AG09309 (cell line): ENCODE results near the gene STRBP.

ENCODE experiments used
- DNase-seq: peaks from one replicate; pipeline ENCODE4 v3.0.0-alpha.2; 2010; ENCODE audit warnings: low read depth
- H3K4me3 ChIP-seq: 2 replicates; pipeline ENCODE4 v1.5.1; 2011; ENCODE audit warnings: mild to moderate bottlenecking, low read depth, low read length, moderate library complexity; ENCODE audit not compliant: control insufficient read depth
- TF ChIP-seq, protein P1 (sequence below): IDR thresholded peaks from 2 replicates; pipeline ENCODE4 v1.5.1; 2011; ENCODE audit warnings: mild to moderate bottlenecking, low read depth, low read length, inconsistent platforms; ENCODE audit not compliant: insufficient read depth, control insufficient read depth; ENCODE audit errors: missing control alignments

STRBP gene

DNA sequence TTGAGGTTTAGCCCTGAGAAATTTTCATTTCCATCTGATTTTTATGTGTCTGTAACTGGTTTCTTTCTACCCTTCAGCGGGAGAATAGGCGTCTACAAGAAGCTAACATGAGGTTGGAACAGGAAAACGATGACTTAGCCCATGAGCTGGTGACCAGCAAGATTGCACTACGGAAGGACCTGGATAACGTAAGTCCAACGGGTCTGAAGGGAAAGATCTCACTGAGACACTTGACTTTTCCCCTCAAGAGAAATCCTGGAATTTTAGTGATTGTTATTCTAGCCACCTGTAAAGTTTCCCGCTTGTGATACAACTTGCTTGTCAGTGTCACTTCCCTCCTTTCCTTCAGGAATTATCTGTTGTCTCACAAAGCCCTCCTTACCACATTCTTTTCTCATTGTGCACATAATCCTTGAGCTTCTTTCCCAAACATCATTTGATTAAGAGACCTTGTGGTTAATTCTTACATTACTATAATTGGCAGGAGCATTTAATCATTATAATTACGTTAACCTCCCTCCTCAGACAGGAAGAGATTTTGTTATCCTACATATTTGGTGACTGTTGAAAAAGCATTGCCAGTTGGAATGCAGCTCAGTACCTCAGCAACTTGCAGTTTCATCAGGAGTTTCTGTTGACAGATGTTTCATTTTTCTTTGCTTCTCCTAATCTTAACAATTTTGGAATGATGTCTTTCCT is 178.0 kb downstream of the STRBP start:
- no peak overlapping the region for H3K4me3 ChIP-seq

DNA sequence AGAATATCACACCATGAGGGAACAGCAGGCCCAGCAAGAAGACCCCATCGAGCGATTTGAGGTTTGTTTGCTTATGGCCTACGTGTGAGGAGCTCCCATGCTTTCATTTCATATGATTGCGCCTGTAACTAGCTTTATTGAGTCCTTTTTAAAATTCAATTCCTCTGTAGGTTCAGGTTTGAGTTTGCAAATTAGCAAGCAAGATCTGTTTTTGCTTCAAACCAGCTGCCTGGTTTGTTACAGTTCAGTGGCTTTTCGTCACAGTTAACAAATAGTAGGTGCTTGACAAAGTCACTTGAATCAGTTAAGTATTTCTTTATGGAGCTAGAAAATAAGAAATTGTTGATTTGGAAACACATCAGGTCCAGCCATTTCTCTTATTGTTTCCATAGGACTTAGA is 178.6 kb downstream of the STRBP start:
- DNase-seq = no peak
- H3K4me3 ChIP-seq = no peak overlapping the region
- TF ChIP-seq, protein P1, sequence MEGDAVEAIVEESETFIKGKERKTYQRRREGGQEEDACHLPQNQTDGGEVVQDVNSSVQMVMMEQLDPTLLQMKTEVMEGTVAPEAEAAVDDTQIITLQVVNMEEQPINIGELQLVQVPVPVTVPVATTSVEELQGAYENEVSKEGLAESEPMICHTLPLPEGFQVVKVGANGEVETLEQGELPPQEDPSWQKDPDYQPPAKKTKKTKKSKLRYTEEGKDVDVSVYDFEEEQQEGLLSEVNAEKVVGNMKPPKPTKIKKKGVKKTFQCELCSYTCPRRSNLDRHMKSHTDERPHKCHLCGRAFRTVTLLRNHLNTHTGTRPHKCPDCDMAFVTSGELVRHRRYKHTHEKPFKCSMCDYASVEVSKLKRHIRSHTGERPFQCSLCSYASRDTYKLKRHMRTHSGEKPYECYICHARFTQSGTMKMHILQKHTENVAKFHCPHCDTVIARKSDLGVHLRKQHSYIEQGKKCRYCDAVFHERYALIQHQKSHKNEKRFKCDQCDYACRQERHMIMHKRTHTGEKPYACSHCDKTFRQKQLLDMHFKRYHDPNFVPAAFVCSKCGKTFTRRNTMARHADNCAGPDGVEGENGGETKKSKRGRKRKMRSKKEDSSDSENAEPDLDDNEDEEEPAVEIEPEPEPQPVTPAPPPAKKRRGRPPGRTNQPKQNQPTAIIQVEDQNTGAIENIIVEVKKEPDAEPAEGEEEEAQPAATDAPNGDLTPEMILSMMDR = no peak

More for the DNA sequence above, 178.0 kb downstream of the STRBP start:
- TF ChIP-seq, protein P1 = no peak
- no peak for DNase-seq

DNA sequence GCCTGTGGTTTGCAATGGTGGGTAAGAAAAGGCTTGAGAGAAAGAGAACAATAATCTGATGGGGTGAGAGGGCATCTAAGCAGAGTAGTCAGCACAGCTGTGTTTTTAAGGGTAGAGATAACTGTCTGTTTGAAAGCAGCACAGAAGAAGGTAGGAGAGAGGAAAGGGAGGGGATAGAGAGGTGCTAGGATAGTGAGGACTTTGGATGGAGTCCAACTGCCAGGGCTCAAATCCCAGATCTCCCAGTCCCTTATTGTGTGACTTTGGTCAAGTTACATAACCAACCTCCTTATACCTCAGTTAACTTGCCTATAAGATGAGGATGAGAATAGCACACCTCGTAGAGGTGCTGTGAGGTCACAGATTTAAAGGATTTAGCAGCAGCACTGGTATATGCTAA is 179.3 kb downstream of the STRBP start:
- DNase-seq = no peak
- TF ChIP-seq, protein P1 = no peak
- H3K4me3 ChIP-seq = no peak overlapping the region

DNA sequence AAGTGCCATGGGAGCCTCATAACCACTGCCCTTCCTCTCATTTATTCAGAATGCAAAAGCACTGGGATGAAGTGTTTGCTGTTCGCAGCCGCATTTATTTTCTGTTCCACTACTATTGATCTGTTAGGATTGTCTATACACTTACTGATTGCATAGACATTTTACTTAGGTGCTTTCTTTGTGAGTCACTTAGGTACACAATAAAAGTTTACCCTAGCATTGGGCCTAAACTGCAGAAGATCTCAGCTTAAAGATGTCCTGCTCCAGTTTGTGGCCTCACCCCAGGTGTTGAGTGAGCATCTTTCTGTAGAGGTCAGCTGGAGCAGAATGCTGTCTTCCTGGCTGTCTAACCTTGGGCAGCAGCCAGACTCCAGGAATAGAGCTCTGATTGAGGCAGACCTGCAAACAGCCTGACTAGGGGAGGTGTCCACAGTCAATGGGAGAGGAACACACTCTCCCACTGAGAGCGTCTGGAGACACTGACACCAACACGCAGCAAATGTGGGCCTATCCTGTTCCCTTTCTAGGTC is 181.0 kb downstream of the STRBP start:
- TF ChIP-seq, protein P1 = no peak
- no peak overlapping the region for H3K4me3 ChIP-seq
- DNase-seq = no peak

DNA sequence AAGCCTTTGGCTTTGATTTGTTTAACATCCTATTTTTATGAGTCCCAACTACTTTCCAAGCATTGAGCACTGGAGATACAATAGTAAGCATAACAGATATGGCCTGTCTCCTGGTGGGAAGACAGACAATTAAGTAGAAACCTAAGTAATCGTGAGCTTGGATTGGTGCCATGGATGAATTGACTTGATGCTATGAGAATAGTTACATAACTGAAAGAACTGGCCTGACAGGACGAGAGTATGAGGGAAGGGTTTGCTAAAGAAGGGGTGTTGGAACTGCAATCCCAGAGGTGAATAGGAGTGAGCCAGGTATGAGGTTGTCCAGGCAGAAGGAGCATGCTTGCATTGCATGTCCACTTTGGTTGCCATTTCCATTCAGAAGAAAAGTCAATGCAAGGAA is 182.5 kb downstream of the STRBP start:
- TF ChIP-seq, protein P1 = no peak
- H3K4me3 ChIP-seq = no peak overlapping the region
- DNase-seq = no peak

DNA sequence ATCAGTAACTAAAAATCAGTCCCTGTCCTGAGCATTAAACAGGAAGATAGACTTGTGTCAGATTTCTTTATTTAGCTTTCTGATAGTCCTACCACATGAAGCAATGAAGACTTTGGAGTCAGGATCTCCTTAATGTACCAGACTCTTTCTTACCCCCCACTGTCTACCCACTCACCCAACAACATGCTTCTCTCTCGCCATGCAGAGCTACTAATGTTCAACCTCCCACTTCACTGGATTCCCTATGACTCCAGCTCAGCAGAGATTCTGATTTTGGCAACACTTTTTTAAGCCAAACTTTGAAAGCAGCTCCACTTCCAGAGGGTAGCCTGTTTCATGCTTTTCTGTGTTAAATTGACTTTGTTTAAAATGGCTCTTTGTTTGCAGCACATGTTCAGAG is 184.1 kb downstream of the STRBP start:
- TF ChIP-seq, protein P1 = no peak
- no peak overlapping the region for H3K4me3 ChIP-seq
- no peak for DNase-seq
